Adrenal gland (tissue), 5 donors: ENCODE data around the gene YWHAB.

Experiments
- POLR2A ChIP-seq, 2 donors: fragments of 450-650 bp; IDR thresholded peaks; one replicate each; pipeline ENCODE4 v1.6.1; 2017; ENCODE audit warnings: antibody characterized with exemption in 2 of 2, mild to moderate bottlenecking in 2 of 2, moderate library complexity in 1 of 2
- TF ChIP-seq, protein P1 (sequence below), 6 experiments: fragments of 450-650 bp in 4 of 6; fragments of 200-600 bp in 2 of 6; sonication (generic) in 1 of 6; IDR thresholded peaks; 1 replicate in 5 of 6; 2 replicates in 1 of 6; pipeline versions ENCODE4 v1.5.1 to v1.8.0; 2016 to 2021; ENCODE audit warnings: antibody characterized with exemption in 6 of 6, mild to moderate bottlenecking in 2 of 6, moderate library complexity in 1 of 6
- donor health status: DM: no; HTN: no; CAD: no.

DNA sequence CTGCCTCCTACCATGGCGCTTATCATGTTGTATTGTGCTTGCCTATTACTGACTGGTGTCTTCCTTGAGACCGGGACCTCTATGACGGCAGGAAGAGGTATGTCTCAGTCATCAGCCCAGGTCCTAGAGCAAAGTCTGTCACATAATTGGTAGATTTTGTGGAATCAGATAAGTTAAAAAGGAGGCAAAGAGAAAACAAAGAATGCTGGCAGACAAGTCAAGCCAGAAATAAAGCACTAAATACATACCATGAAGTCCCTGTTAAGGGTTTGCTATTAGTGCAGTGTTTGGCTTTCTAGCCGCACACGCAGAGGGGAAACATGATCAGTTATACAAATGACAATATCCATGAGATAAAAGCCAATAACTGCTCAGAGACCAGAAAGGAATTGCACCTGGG lies 68.7 kb downstream of the YWHAB start:
- TF ChIP-seq, protein P1, sequence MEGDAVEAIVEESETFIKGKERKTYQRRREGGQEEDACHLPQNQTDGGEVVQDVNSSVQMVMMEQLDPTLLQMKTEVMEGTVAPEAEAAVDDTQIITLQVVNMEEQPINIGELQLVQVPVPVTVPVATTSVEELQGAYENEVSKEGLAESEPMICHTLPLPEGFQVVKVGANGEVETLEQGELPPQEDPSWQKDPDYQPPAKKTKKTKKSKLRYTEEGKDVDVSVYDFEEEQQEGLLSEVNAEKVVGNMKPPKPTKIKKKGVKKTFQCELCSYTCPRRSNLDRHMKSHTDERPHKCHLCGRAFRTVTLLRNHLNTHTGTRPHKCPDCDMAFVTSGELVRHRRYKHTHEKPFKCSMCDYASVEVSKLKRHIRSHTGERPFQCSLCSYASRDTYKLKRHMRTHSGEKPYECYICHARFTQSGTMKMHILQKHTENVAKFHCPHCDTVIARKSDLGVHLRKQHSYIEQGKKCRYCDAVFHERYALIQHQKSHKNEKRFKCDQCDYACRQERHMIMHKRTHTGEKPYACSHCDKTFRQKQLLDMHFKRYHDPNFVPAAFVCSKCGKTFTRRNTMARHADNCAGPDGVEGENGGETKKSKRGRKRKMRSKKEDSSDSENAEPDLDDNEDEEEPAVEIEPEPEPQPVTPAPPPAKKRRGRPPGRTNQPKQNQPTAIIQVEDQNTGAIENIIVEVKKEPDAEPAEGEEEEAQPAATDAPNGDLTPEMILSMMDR (IDR thresholded peaks at IDR 0.05), result no peak
- TF ChIP-seq POLR2A (IDR thresholded peaks at IDR 0.05), result no peak
